Keratinocyte (primary cell): ENCODE results near the gene THBD. TPM values are rescaled to one million over a fixed set of nuclear protein-coding genes. Genes with fewer than 3 reads are reported as not detected.

Source experiments
- DNase-seq: peaks from one replicate; pipeline ENCODE4 v3.0.0-alpha.2; 2011; ENCODE audit warnings: low read depth, missing footprints, low spot score
- FAIRE-seq: peaks from 2 replicates; lab custom pipeline; 2011; peaks lifted over from hg19 to GRCh38; lab: Jason Lieb, UNC
- H2AFZ ChIP-seq: 2 replicates; pipeline ENCODE4 v1.6.0; 2012; ENCODE audit warnings: low read length, control low read depth, inconsistent platforms; ENCODE audit not compliant: control insufficient read depth
- H3K27ac ChIP-seq: 2 replicates; pipeline ENCODE4 v1.5.1; 2011; ENCODE audit warnings: low read length; ENCODE audit not compliant: control insufficient read depth, insufficient read depth
- H3K27me3 ChIP-seq: 3 replicates; pipeline ENCODE4 v1.6.0; 2011; ENCODE audit warnings: low read length; ENCODE audit not compliant: control insufficient read depth, insufficient read depth; ENCODE audit errors: extremely low read depth
- H3K36me3 ChIP-seq, 2 experiments: 2 replicates in 1 of 2; 3 replicates in 1 of 2; pipeline ENCODE4 v1.5.1; 2011; ENCODE audit warnings: low read length in 2 of 2, mild to moderate bottlenecking in 1 of 2; ENCODE audit not compliant: control insufficient read depth in 2 of 2, insufficient read depth in 2 of 2; ENCODE audit errors: extremely low read depth in 1 of 2
- H3K4me1 ChIP-seq: 3 replicates; pipeline ENCODE4 v1.5.1; 2011; ENCODE audit warnings: low read length; ENCODE audit not compliant: control insufficient read depth, insufficient read depth; ENCODE audit errors: extremely low read depth
- H3K4me2 ChIP-seq: 3 replicates; pipeline ENCODE4 v1.6.0; 2011; ENCODE audit warnings: low read depth, low read length; ENCODE audit not compliant: control insufficient read depth, insufficient read depth; ENCODE audit errors: extremely low read depth
- H3K4me3 ChIP-seq, 3 experiments: fragments of 200-600 bp in 1 of 3; sonication (generic) in 1 of 3; 2 replicates in 2 of 3; 3 replicates in 1 of 3; pipeline ENCODE4 v1.5.1; 2011 to 2016; ENCODE audit warnings: low read length in 3 of 3, mild to moderate bottlenecking in 3 of 3, control low read depth in 2 of 3, inconsistent platforms in 1 of 3, low read depth in 1 of 3, mixed read lengths in 1 of 3, mixed run types in 1 of 3, moderate library complexity in 1 of 3; ENCODE audit not compliant: control insufficient read depth in 2 of 3, insufficient read depth in 2 of 3; ENCODE audit errors: extremely low read depth in 1 of 3
- H3K79me2 ChIP-seq: 2 replicates; pipeline ENCODE4 v1.6.0; 2012; ENCODE audit warnings: low read length; ENCODE audit not compliant: control insufficient read depth, insufficient read depth
- H3K9ac ChIP-seq: 3 replicates; pipeline ENCODE4 v1.6.0; 2011; ENCODE audit warnings: low read length; ENCODE audit not compliant: control insufficient read depth, insufficient read depth; ENCODE audit errors: extremely low read depth
- H3K9me1 ChIP-seq: 3 replicates; pipeline ENCODE4 v1.6.0; 2011; ENCODE audit warnings: low read length; ENCODE audit not compliant: control insufficient read depth, insufficient read depth; ENCODE audit errors: extremely low read depth
- H3K9me3 ChIP-seq: 2 replicates; pipeline ENCODE4 v1.5.1; 2012; ENCODE audit warnings: low read depth, low read length; ENCODE audit not compliant: control insufficient read depth
- H4K20me1 ChIP-seq: 3 replicates; pipeline ENCODE4 v1.6.0; 2011; ENCODE audit warnings: low read length; ENCODE audit not compliant: control insufficient read depth, insufficient read depth; ENCODE audit errors: extremely low read depth
- CTCF ChIP-seq, 3 experiments: IDR thresholded peaks in 1 of 3; conservative IDR thresholded peaks in 1 of 3; optimal IDR thresholded peaks in 1 of 3; 2 replicates in 2 of 3; 3 replicates in 1 of 3; pipeline versions ENCODE3 to v1.5.1; 2011; ENCODE audit warnings: low read length in 3 of 3, mild to moderate bottlenecking in 3 of 3, moderate library complexity in 2 of 3, control low read depth in 1 of 3, inconsistent platforms in 1 of 3; ENCODE audit not compliant: insufficient read depth in 2 of 3; ENCODE audit errors: extremely low read depth in 1 of 3
- EZH2 ChIP-seq: IDR thresholded peaks from one replicate; pipeline ENCODE4 v1.6.1; 2012; ENCODE audit warnings: inconsistent platforms, mild to moderate bottlenecking, low read length, moderate library complexity
- dilution Hi-C: fragments of 300-500 bp; cut with MboI; formaldehyde crosslinking; loops from one replicate; pipeline ENCODE4 v1.7.0; 2020; ENCODE audit warnings: low sequenced_read_pairs; ENCODE audit not compliant: extremely low pct_ligation_motif_present
- polyA plus RNA-seq, 5 experiments: library from polyadenylated mRNA; depleted of rRNA in 3 of 5; stranded (reverse) in 3 of 5; stranded (forward) in 1 of 5; unstranded in 1 of 5; fragments of >200 nt; gene quantifications; 1 replicate in 1 of 5; 2 replicates in 3 of 5; 3 replicates in 1 of 5; pipeline versions ENCODE4 v1.2.1 to v1.2.3, GENCODE V29; 2011 to 2012; ENCODE audit warnings: missing spikeins in 2 of 5, low read depth in 1 of 5, low replicate concordance in 1 of 5

The THBD gene
- polyA plus RNA-seq, 1 donor (not counting 4 experiments of a cell fraction or from before 2014, with no cell fraction given): 4.7 TPM

- no peak overlapping the region for H2AFZ ChIP-seq
- no peaks in the 10 kb centered on the region for H3K9me3 ChIP-seq
- no peaks in the 10 kb centered on the region for H3K9me1 ChIP-seq
- no peaks in the 10 kb centered on the region for H4K20me1 ChIP-seq
- no peak overlapping the region for H3K4me3 ChIP-seq
- H3K36me3 ChIP-seq: no peaks in the 10 kb centered on the region
- TF ChIP-seq EZH2: no peak
- no peak for TF ChIP-seq CTCF (optimal IDR thresholded peaks at IDR 0.05 in 1 of 3, IDR thresholded peaks at IDR 0.05 in 1 of 3, conservative IDR thresholded peaks at IDR 0.05 in 1 of 3; ENCODE audit: extremely low read depth in 1 of 3, insufficient read depth in 2 of 3, low read length in 3 of 3)
- no peak overlapping the region for H3K27ac ChIP-seq
- no peak overlapping the region for H3K4me2 ChIP-seq
- DNase-seq (no peak), FAIRE-seq (no peak)
- H3K79me2 ChIP-seq: no peaks in the 10 kb centered on the region
- dilution Hi-C loops: no loop called here
- H3K9ac ChIP-seq: no peak overlapping the region
- no peaks in the 10 kb centered on the region for H3K27me3 ChIP-seq
- no peaks in the 10 kb centered on the region for H3K4me1 ChIP-seq
These were observed 11.2 kb upstream of the THBD start for GRCh38 chr20:23060629-23061028.

- Histone ChIP-seq H3K9me3 (no peaks in the 10 kb centered on the region), H3K4me3 (no peak overlapping the region), H3K4me1 (no peaks in the 10 kb centered on the region), H4K20me1 (no peaks in the 10 kb centered on the region), H3K9ac (no peak overlapping the region), H3K9me1 (no peaks in the 10 kb centered on the region), H3K27ac (no peak overlapping the region), H3K27me3 (no peaks in the 10 kb centered on the region), H3K36me3 (no peaks in the 10 kb centered on the region), H3K4me2 (no peak overlapping the region), H2AFZ (no peak overlapping the region), H3K79me2 (no peaks in the 10 kb centered on the region)
- dilution Hi-C loops: no loop called here
- no peak for FAIRE-seq
- no peak for TF ChIP-seq CTCF (optimal IDR thresholded peaks at IDR 0.05 in 1 of 3, IDR thresholded peaks at IDR 0.05 in 1 of 3, conservative IDR thresholded peaks at IDR 0.05 in 1 of 3; ENCODE audit: extremely low read depth in 1 of 3, insufficient read depth in 2 of 3, low read length in 3 of 3)
- TF ChIP-seq EZH2: no peak
- DNase-seq: no peak
These were observed 10.4 kb upstream of the THBD start for GRCh38 chr20:23059846-23060245.
